Epithelial cell of proximal tubule (primary cell): ENCODE results near the gene WNT3A. TPM values are rescaled to one million over a fixed set of nuclear protein-coding genes. Genes with fewer than 3 reads are reported as not detected.

ENCODE experiments used
- DNase-seq: peaks from one replicate; pipeline ENCODE4 v3.0.0-alpha.2; 2011; ENCODE audit warnings: low read depth
- H3K4me3 ChIP-seq: 2 replicates; pipeline ENCODE4 v1.5.1; 2011; ENCODE audit warnings: low read depth, mild to moderate bottlenecking, low read length
- CTCF ChIP-seq: conservative IDR thresholded peaks from 2 replicates; pipeline ENCODE4 v1.5.1; 2012; ENCODE audit warnings: low read depth, mild to moderate bottlenecking, low read length
- total RNA-seq: library from RNA; depleted of rRNA; stranded (reverse); fragments of >200 nt; gene quantifications from 2 replicates; pipeline ENCODE4 v1.2.3, GENCODE V29; 2015

Gene WNT3A
- total RNA-seq, 1 donor from 2014 or later = not detected

GRCh38 chr1:228013131-228013934 is 6.5 kb downstream of the WNT3A start:
- no peak overlapping the region for H3K4me3 ChIP-seq
- no peak for TF ChIP-seq CTCF
- DNase-seq = no peak

- DNase-seq = no peak
- no peak overlapping the region for H3K4me3 ChIP-seq
- no peak for TF ChIP-seq CTCF
Observed at GRCh38 chr1:228013935-228014930, 7.4 kb downstream of the WNT3A start.

- DNase-seq = no peak
- no peak for TF ChIP-seq CTCF
- H3K4me3 ChIP-seq = no peak overlapping the region
Observed at GRCh38 chr1:228015276-228016180, 8.7 kb downstream of the WNT3A start.

- no peak for TF ChIP-seq CTCF
- no peak for DNase-seq
- H3K4me3 ChIP-seq = no peak overlapping the region
Observed at GRCh38 chr1:228016181-228016510, 9.3 kb downstream of the WNT3A start.

GRCh38 chr1:228016653-228017355 is 10.0 kb downstream of the WNT3A start:
- no peak for TF ChIP-seq CTCF
- H3K4me3 ChIP-seq = no peak overlapping the region
- no peak for DNase-seq

GRCh38 chr1:228017356-228018124 is 10.7 kb downstream of the WNT3A start:
- no peak overlapping the region for H3K4me3 ChIP-seq
- DNase-seq = no peak
- no peak for TF ChIP-seq CTCF
